Progenitor cell of endocrine pancreas (in vitro differentiated cells): ENCODE results near the gene ST3GAL3. TPM values are rescaled to one million over a fixed set of nuclear protein-coding genes. Genes with fewer than 3 reads are reported as not detected.

Source experiments
- DNase-seq: peaks from one replicate; pipeline ENCODE4 v3.0.0; 2021; ENCODE audit warnings: low spot score; ENCODE audit not compliant: unreplicated experiment
- H3K27ac Mint-ChIP-seq: 2 replicates; pipeline ENCODE4 v1.8.0; 2021; ENCODE audit warnings: mild to moderate bottlenecking, moderate library complexity, mixed read lengths
- H3K27me3 Mint-ChIP-seq: 2 replicates; pipeline ENCODE4 v1.8.0; 2021; ENCODE audit warnings: mixed read lengths
- H3K36me3 Mint-ChIP-seq: 2 replicates; pipeline ENCODE4 v1.8.0; 2022; ENCODE audit warnings: mixed read lengths; ENCODE audit not compliant: insufficient read depth
- H3K4me1 Mint-ChIP-seq: 2 replicates; pipeline ENCODE4 v1.8.0; 2021; ENCODE audit warnings: low read depth, mixed read lengths
- H3K4me3 Mint-ChIP-seq: 2 replicates; pipeline ENCODE4 v1.8.0; 2021; ENCODE audit warnings: low read depth, mild to moderate bottlenecking, moderate library complexity, mixed read lengths
- H3K9me3 Mint-ChIP-seq: 2 replicates; pipeline ENCODE4 v1.8.0; 2021; ENCODE audit warnings: low read depth, mixed read lengths
- total RNA-seq: library from RNA; stranded (reverse); gene quantifications from 2 replicates; pipeline ENCODE4 v1.2.1, GENCODE V29; 2021
- TF ChIP-seq, protein P1 (sequence below): fragments of 200-600 bp; sonication (generic); IDR thresholded peaks from one replicate; pipeline ENCODE4 v1.5.0; 2021; ENCODE audit warnings: antibody characterized with exemption, mild to moderate bottlenecking; ENCODE audit not compliant: unreplicated experiment

Gene ST3GAL3
- total RNA-seq, 1 donor from 2014 or later, result 14.9 TPM

- Mint-ChIP-seq H3K4me1 (no peaks in the 10 kb centered on the region), H3K36me3 (peaks cover 10% of the 10 kb centered on the region), H3K27me3 (no peaks in the 10 kb centered on the region), H3K27ac (no peak overlapping the region), H3K9me3 (no peaks in the 10 kb centered on the region), H3K4me3 (no peak overlapping the region)
- TF ChIP-seq, protein P1, sequence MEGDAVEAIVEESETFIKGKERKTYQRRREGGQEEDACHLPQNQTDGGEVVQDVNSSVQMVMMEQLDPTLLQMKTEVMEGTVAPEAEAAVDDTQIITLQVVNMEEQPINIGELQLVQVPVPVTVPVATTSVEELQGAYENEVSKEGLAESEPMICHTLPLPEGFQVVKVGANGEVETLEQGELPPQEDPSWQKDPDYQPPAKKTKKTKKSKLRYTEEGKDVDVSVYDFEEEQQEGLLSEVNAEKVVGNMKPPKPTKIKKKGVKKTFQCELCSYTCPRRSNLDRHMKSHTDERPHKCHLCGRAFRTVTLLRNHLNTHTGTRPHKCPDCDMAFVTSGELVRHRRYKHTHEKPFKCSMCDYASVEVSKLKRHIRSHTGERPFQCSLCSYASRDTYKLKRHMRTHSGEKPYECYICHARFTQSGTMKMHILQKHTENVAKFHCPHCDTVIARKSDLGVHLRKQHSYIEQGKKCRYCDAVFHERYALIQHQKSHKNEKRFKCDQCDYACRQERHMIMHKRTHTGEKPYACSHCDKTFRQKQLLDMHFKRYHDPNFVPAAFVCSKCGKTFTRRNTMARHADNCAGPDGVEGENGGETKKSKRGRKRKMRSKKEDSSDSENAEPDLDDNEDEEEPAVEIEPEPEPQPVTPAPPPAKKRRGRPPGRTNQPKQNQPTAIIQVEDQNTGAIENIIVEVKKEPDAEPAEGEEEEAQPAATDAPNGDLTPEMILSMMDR, result no peak
- DNase-seq, result no peak
Measured at GRCh38 chr1:43958351-43959255, 251.3 kb downstream of the ST3GAL3 start.

GRCh38 chr1:43960798-43961197, 253.5 kb downstream of the ST3GAL3 start:
- Mint-ChIP-seq H3K36me3 (peaks cover 10% of the 10 kb centered on the region), H3K4me1 (no peaks in the 10 kb centered on the region), H3K4me3 (no peak overlapping the region), H3K27ac (no peak overlapping the region), H3K9me3 (no peaks in the 10 kb centered on the region), H3K27me3 (no peaks in the 10 kb centered on the region)
- TF ChIP-seq, protein P1, result no peak
- no peak for DNase-seq

DNA sequence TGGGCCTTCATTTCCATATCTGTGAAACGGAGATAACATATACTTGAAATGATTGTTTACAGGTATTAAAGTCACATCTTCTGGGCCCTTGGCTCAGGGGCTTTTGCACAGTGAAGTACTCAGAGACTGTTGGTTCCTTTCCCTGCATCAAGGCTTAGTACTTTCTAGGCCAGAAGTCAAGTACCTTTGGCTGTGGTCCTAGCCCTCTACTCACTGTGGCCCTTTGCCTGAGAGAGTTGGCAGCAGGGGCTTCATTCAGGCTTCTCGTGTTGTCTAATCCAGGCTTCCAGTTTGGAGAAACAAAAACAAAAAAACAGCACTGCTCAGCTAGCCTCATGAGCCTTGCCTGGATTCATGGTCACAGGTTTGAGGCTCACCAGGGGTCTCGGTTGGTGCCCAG, 254.4 kb downstream of the ST3GAL3 start:
- no peak overlapping the region for H3K27ac Mint-ChIP-seq

GRCh38 chr1:43962324-43962723, 255.0 kb downstream of the ST3GAL3 start:
- no peaks in the 10 kb centered on the region for H3K4me1 Mint-ChIP-seq
- H3K4me3 Mint-ChIP-seq, result no peak overlapping the region
- peaks cover 9% of the 10 kb centered on the region for H3K36me3 Mint-ChIP-seq
- H3K27me3 Mint-ChIP-seq, result no peaks in the 10 kb centered on the region
- TF ChIP-seq, protein P1, result no peak
- no peak for DNase-seq
- no peak overlapping the region for H3K27ac Mint-ChIP-seq
- H3K9me3 Mint-ChIP-seq, result no peaks in the 10 kb centered on the region

More for the DNA sequence above, 254.4 kb downstream of the ST3GAL3 start:
- peaks cover 10% of the 10 kb centered on the region for H3K36me3 Mint-ChIP-seq
- TF ChIP-seq, protein P1, result no peak
- H3K27me3 Mint-ChIP-seq, result no peaks in the 10 kb centered on the region
- H3K9me3 Mint-ChIP-seq, result no peaks in the 10 kb centered on the region
- no peaks in the 10 kb centered on the region for H3K4me1 Mint-ChIP-seq
- DNase-seq, result no peak
- no peak overlapping the region for H3K4me3 Mint-ChIP-seq

GRCh38 chr1:43963006-43963405, 255.7 kb downstream of the ST3GAL3 start:
- Mint-ChIP-seq H3K4me1 (no peaks in the 10 kb centered on the region), H3K9me3 (no peaks in the 10 kb centered on the region), H3K36me3 (peaks cover 11% of the 10 kb centered on the region), H3K27me3 (no peaks in the 10 kb centered on the region), H3K27ac (no peak overlapping the region), H3K4me3 (no peak overlapping the region)
- TF ChIP-seq, protein P1, result no peak
- no peak for DNase-seq
